HG03460 (cell line): ENCODE data around the gene MFSD2B.
"Not testable (repeated sequence)": the region's sequence is repeated elsewhere in the genome, so short reads cannot be mapped to it uniquely, and the experiment has no call there.

Source experiments
- ATAC-seq: cut with Tn5 transposase; IDR thresholded peaks from one replicate; pipeline ENCODE4 v1.9.1; 2021; ENCODE audit not compliant: unreplicated experiment

Gene MFSD2B

DNA sequence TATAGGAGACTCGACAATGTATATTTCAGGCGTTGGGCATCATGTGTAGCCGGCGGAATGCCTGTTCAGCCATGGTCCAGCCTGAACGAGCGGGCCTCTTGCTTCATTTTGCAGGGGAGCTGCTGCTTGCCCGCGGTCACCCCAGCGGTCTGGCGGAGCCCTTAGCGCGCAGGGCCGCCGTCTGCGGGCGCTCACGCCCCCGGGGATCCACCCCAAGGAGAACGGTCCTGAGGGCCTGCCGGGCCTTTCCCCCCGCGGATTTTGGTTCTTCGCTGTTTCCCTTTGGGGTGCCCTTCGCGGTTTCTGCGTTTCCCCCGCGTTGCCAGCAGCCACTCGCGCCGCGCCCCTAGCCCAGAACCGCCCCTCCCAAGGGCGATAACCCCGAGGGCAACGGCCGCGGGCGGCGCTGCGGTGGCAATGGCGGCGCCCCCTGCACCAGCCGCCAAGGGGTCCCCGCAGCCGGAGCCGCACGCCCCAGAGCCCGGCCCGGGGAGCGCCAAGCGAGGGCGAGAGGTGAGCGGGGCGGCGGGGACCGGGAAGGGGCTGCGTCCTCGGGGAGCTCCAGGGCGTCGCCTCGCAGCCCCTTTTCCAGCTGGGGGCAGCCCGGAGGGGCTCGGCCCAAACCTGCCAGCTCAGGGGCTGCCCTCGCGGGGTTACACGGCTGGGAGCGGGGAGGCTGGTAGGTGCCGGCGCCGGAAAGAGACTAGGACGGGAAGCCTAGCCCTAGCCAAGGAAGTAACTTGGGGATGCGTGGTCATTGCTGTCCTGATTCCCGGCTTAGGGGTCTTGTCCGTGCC is at the start of gene MFSD2B:
Gene MFSD2B (plus strand): TSS at position 406 of the 797 bp plus-strand sequence. CDS start 12 bp downstream, at position 418.
- ATAC-seq = no peak

GRCh38 chr2:23967846-23968245 is 42.0 kb upstream of the MFSD2B start:
- ATAC-seq = no peak

- no peak for ATAC-seq
These were observed 33.0 kb upstream of the MFSD2B start for GRCh38 chr2:23976883-23977282.

- ATAC-seq = no peak
These were observed 21.5 kb upstream of the MFSD2B start for GRCh38 chr2:23988371-23988770.

GRCh38 chr2:23992931-23993330 is 17.0 kb upstream of the MFSD2B start:
- ATAC-seq = no peak

- ATAC-seq = no peak
These were observed 16.1 kb upstream of the MFSD2B start for GRCh38 chr2:23993736-23994269.

GRCh38 chr2:23994567-23994966 is 15.3 kb upstream of the MFSD2B start:
- ATAC-seq = no peak

DNA sequence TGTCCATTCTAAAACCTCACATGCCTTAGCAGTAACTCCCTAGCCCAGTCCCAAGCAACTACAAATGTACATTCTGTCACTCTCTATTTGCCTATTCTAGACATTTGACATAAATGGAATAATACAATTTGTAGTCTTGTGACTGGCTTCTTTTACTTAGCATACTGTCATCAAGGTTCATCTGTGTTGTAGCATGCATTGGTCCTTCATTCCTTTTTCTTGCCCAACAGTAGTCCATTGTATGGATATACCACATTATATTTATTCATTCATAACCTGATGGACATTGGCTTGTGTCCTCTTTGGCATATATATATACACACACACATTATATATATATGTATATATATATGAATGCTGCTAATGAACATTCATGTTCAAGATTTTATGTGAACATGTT is 2.2 kb upstream of the MFSD2B start:
- ATAC-seq = no peak

GRCh38 chr2:24008672-24009366 is 1.1 kb upstream of the MFSD2B start:
- ATAC-seq = no peak

DNA sequence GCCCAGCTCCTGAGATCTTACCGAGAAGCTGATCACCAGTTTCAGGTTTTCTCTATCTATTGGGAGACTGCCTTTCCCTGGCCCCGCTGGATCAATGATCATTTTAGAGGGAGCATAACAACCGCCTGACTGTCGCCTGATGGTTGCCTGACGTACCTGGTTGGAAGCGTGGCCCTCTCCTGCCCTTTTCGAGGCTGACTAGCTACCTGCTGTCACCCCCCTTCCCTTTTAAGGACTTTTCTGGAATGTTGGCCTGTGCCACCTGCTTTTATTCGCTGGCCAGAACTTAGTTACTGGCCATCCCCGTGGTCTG is 562 bp upstream of the MFSD2B start:
- ATAC-seq = no peak

GRCh38 chr2:24010477-24011249 is 778 bp downstream of the MFSD2B start:
- no peak for ATAC-seq

GRCh38 chr2:24011250-24012104 is 1.6 kb downstream of the MFSD2B start:
- no peak for ATAC-seq

- no peak for ATAC-seq
These were observed 2.8 kb downstream of the MFSD2B start for GRCh38 chr2:24012521-24013188.

- ATAC-seq = not testable (repeated sequence)
These were observed 5.0 kb downstream of the MFSD2B start for GRCh38 chr2:24014902-24015301.

- ATAC-seq = no peak
These were observed 5.9 kb downstream of the MFSD2B start for GRCh38 chr2:24015562-24016375.

DNA sequence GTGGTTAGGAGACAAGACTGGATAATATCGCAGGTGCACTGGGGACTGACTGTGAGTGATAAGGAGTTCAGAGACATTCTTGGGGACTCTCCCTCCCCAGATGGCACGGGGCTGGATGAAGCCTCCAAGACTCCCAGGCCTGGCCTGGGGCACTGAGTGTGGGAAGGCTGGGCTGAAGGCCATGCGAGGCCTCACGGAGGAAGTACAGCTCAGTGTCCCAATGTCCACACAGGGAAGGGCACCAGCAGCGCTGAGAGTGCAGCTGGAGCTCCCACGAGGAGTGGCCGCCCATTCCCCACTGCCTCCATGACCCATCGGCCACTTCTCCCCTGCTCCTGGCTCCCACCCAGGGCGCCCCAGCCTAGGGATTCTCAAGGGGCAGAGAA is 6.5 kb downstream of the MFSD2B start:
- no peak for ATAC-seq

- no peak for ATAC-seq
These were observed 7.2 kb downstream of the MFSD2B start for GRCh38 chr2:24016853-24017703.

- ATAC-seq = no peak
These were observed 7.8 kb downstream of the MFSD2B start for GRCh38 chr2:24017711-24018110.
